Measurements from ENCODE around the gene LBR.
"Not testable (repeated sequence)": the region's sequence is repeated elsewhere in the genome, so short reads cannot be mapped to it uniquely, and the experiment has no call there.

LBR gene

GRCh38 chr1:225418059-225418458, 9.8 kb downstream of the LBR start:
- no peak for FAIRE-seq

- FAIRE-seq = no peak
These were observed 11.7 kb downstream of the LBR start for GRCh38 chr1:225415967-225416745.

GRCh38 chr1:225415307-225415706, 12.5 kb downstream of the LBR start:
- FAIRE-seq = peak; percentile 62

GRCh38 chr1:225413708-225414375, 14.0 kb downstream of the LBR start:
- FAIRE-seq = no peak

- FAIRE-seq = no peak
These were observed 15.0 kb downstream of the LBR start for GRCh38 chr1:225412803-225413351.

GRCh38 chr1:225412321-225412720, 15.5 kb downstream of the LBR start:
- no peak for FAIRE-seq

GRCh38 chr1:225410036-225410435, 17.8 kb downstream of the LBR start:
- no peak for FAIRE-seq

GRCh38 chr1:225409051-225409450, 18.8 kb downstream of the LBR start:
- no peak for FAIRE-seq

GRCh38 chr1:225408249-225408648, 19.6 kb downstream of the LBR start:
- no peak for FAIRE-seq

- FAIRE-seq = peak; percentile 63
These were observed 20.1 kb downstream of the LBR start for GRCh38 chr1:225407755-225408154.

- no peak for FAIRE-seq
These were observed 20.7 kb downstream of the LBR start for GRCh38 chr1:225406976-225407725.

GRCh38 chr1:225400968-225401367, 26.9 kb downstream of the LBR start:
- FAIRE-seq = no peak

- FAIRE-seq = no peak
These were observed 31.5 kb downstream of the LBR start for GRCh38 chr1:225396357-225396756.

GRCh38 chr1:225389843-225390242, 38.0 kb downstream of the LBR start:
- no peak for FAIRE-seq

- FAIRE-seq = no peak
These were observed 39.5 kb downstream of the LBR start for GRCh38 chr1:225388372-225388771.

- not testable (repeated sequence) for FAIRE-seq
These were observed 41.0 kb downstream of the LBR start for GRCh38 chr1:225386860-225387259.

GRCh38 chr1:225380691-225381090, 47.1 kb downstream of the LBR start:
- FAIRE-seq = no peak

GRCh38 chr1:225378880-225379279, 49.0 kb downstream of the LBR start:
- FAIRE-seq = no peak

GRCh38 chr1:225374996-225375395, 52.8 kb downstream of the LBR start:
- no peak for FAIRE-seq

GRCh38 chr1:225373155-225373554, 54.7 kb downstream of the LBR start:
- no peak for FAIRE-seq

GRCh38 chr1:225371366-225372010, 56.4 kb downstream of the LBR start:
- FAIRE-seq = no peak

GRCh38 chr1:225368036-225368552, 59.7 kb downstream of the LBR start:
- peak; percentile 3 for FAIRE-seq

GRCh38 chr1:225366552-225366951, 61.3 kb downstream of the LBR start:
- FAIRE-seq = no peak

Data from TTC549 (cell line).